HEK293 (cell line): ENCODE results near the gene ASB17.

Experiments used
- CTCF ChIA-PET: fragments of 350-600 bp; formaldehyde crosslinking; extraction: SDS; loops from one replicate; lab custom pipeline; 2021; ENCODE audit warnings: antibody characterized with exemption; lab: Yijun Ruan, JAX
- POLR2A ChIA-PET: fragments of 300-600 bp; formaldehyde crosslinking; extraction: SDS; loops from one replicate; lab custom pipeline; 2020; ENCODE audit warnings: antibody characterized with exemption, inconsistent platforms; lab: Yijun Ruan, JAX
- H3K27ac ChIP-seq: fragments of 200-500 bp; sonication (Bioruptor generic); 2 replicates; pipeline ENCODE4 v1.5.1; 2014; ENCODE audit warnings: low read depth, low read length, control low read depth, inconsistent platforms; ENCODE audit errors: extremely low read depth
- H3K36me3 ChIP-seq, 2 experiments: fragments of 200-500 bp in 1 of 2; sonication (Bioruptor generic) in 1 of 2; 1 replicate in 1 of 2; 2 replicates in 1 of 2; pipeline ENCODE4 v1.5.1; 2014 to 2017; ENCODE audit warnings: inconsistent platforms in 2 of 2, low read length in 2 of 2; ENCODE audit not compliant: control insufficient read depth in 2 of 2, insufficient read depth in 1 of 2
- H3K4me1 ChIP-seq: fragments of 200-500 bp; sonication (Bioruptor generic); 2 replicates; pipeline ENCODE4 v1.5.1; 2014; ENCODE audit warnings: mild to moderate bottlenecking, low read length, inconsistent platforms; ENCODE audit not compliant: control insufficient read depth, insufficient read depth
- H3K4me3 ChIP-seq: 2 replicates; pipeline ENCODE4 v1.5.1; 2011; ENCODE audit warnings: low read depth, mild to moderate bottlenecking, control low read depth, low read length, moderate library complexity
- H3K9me3 ChIP-seq: fragments of 200-500 bp; sonication (Bioruptor generic); 2 replicates; pipeline ENCODE4 v1.5.1; 2014; ENCODE audit warnings: low read depth, low read length, inconsistent platforms; ENCODE audit not compliant: control insufficient read depth, insufficient read depth
- BCL11A ChIP-seq: fragments of 450-650 bp; formaldehyde crosslinking; IDR thresholded peaks from 2 replicates; pipeline ENCODE4 v1.5.1; 2016; ENCODE audit warnings: low read depth, missing biosample characterization, missing genetic modification characterization
- GLI2 ChIP-seq: fragments of 450-650 bp; formaldehyde crosslinking; IDR thresholded peaks from 2 replicates; pipeline ENCODE4; 2017; ENCODE audit warnings: missing biosample characterization, missing genetic modification characterization, low read depth, borderline replicate concordance
- KLF17 ChIP-seq: fragments of 450-650 bp; formaldehyde crosslinking; IDR thresholded peaks from 2 replicates; pipeline ENCODE4 v1.5.1; 2016; ENCODE audit warnings: missing biosample characterization, missing genetic modification characterization
- REST ChIP-seq: fragments of 450-650 bp; formaldehyde crosslinking; IDR thresholded peaks from 2 replicates; pipeline ENCODE4 v1.5.1; 2016; ENCODE audit warnings: missing biosample characterization, missing genetic modification characterization
- TRIM28 ChIP-seq: IDR thresholded peaks from 2 replicates; pipeline ENCODE4 v1.6.1; 2011; ENCODE audit warnings: low read length, control low read depth, borderline replicate concordance
- ZEB2 ChIP-seq: fragments of 450-650 bp; formaldehyde crosslinking; IDR thresholded peaks from 2 replicates; pipeline ENCODE4 v1.5.1; 2016; ENCODE audit warnings: missing biosample characterization, missing genetic modification characterization
- ZNF112 ChIP-seq: fragments of 450-650 bp; formaldehyde crosslinking; IDR thresholded peaks from 2 replicates; pipeline ENCODE4 v1.5.0; 2017; ENCODE audit warnings: missing biosample characterization, missing genetic modification characterization
- ZNF146 ChIP-seq: fragments of 450-650 bp; formaldehyde crosslinking; IDR thresholded peaks from 2 replicates; pipeline ENCODE4 v1.5.1; 2016; ENCODE audit warnings: missing biosample characterization, missing genetic modification characterization
- ZNF148 ChIP-seq: fragments of 450-650 bp; formaldehyde crosslinking; IDR thresholded peaks from 2 replicates; pipeline ENCODE4 v1.5.0; 2017; ENCODE audit warnings: missing biosample characterization, missing genetic modification characterization, borderline replicate concordance
- ZNF184 ChIP-seq: fragments of 450-650 bp; IDR thresholded peaks from 2 replicates; pipeline ENCODE4 v1.5.1; 2018; ENCODE audit warnings: missing biosample characterization, mild to moderate bottlenecking, missing genetic modification characterization
- ZNF26 ChIP-seq: fragments of 450-650 bp; formaldehyde crosslinking; IDR thresholded peaks from 2 replicates; pipeline ENCODE4 v1.5.1; 2016; ENCODE audit warnings: missing biosample characterization, missing genetic modification characterization
- ZNF292 ChIP-seq: fragments of 450-650 bp; formaldehyde crosslinking; IDR thresholded peaks from 2 replicates; pipeline ENCODE4 v1.5.1; 2016; ENCODE audit warnings: low read depth, missing biosample characterization, missing genetic modification characterization, borderline replicate concordance
- ZNF391 ChIP-seq: fragments of 450-650 bp; formaldehyde crosslinking; IDR thresholded peaks from 2 replicates; pipeline ENCODE4 v1.5.1; 2016; ENCODE audit warnings: low read depth, missing biosample characterization, missing genetic modification characterization, borderline replicate concordance
- ZNF404 ChIP-seq: fragments of 450-650 bp; formaldehyde crosslinking; IDR thresholded peaks from 2 replicates; pipeline ENCODE4 v1.5.1; 2017; ENCODE audit warnings: missing biosample characterization, missing genetic modification characterization
- ZNF426 ChIP-seq: fragments of 450-650 bp; formaldehyde crosslinking; IDR thresholded peaks from 2 replicates; pipeline ENCODE4 v1.5.1; 2017; ENCODE audit warnings: missing biosample characterization, missing genetic modification characterization, mild to moderate bottlenecking, inconsistent platforms, moderate library complexity
- ZNF48 ChIP-seq: fragments of 450-650 bp; formaldehyde crosslinking; IDR thresholded peaks from 2 replicates; pipeline ENCODE4 v1.5.1; 2016; ENCODE audit warnings: missing biosample characterization, missing genetic modification characterization
- ZNF529 ChIP-seq: fragments of 450-650 bp; formaldehyde crosslinking; IDR thresholded peaks from 2 replicates; pipeline ENCODE4 v1.5.1; 2017; ENCODE audit warnings: missing genetic modification characterization, missing biosample characterization; ENCODE audit not compliant: insufficient replicate concordance
- ZNF530 ChIP-seq: fragments of 450-650 bp; formaldehyde crosslinking; IDR thresholded peaks from 2 replicates; pipeline ENCODE4 v1.5.1; 2016; ENCODE audit warnings: low read depth, missing biosample characterization, missing genetic modification characterization
- ZNF544 ChIP-seq: fragments of 450-650 bp; formaldehyde crosslinking; IDR thresholded peaks from 2 replicates; pipeline ENCODE4 v1.5.0; 2017; ENCODE audit warnings: missing biosample characterization, missing genetic modification characterization
- ZNF596 ChIP-seq: fragments of 450-650 bp; IDR thresholded peaks from 2 replicates; pipeline ENCODE4 v1.5.0; 2018; ENCODE audit warnings: missing biosample characterization, mild to moderate bottlenecking, missing genetic modification characterization, moderate library complexity
- ZNF600 ChIP-seq: fragments of 450-650 bp; formaldehyde crosslinking; IDR thresholded peaks from 2 replicates; pipeline ENCODE4 v1.5.1; 2016; ENCODE audit warnings: missing biosample characterization, missing genetic modification characterization
- ZNF610 ChIP-seq: fragments of 450-650 bp; formaldehyde crosslinking; IDR thresholded peaks from 2 replicates; pipeline ENCODE4 v1.5.1; 2016; ENCODE audit warnings: missing biosample characterization, missing genetic modification characterization, borderline replicate concordance
- ZNF670 ChIP-seq: fragments of 450-650 bp; formaldehyde crosslinking; IDR thresholded peaks from 2 replicates; pipeline ENCODE4 v1.5.1; 2016; ENCODE audit warnings: missing biosample characterization, missing genetic modification characterization, low read depth
- ZNF701 ChIP-seq: fragments of 450-650 bp; formaldehyde crosslinking; IDR thresholded peaks from 2 replicates; pipeline ENCODE4 v1.5.1; 2016; ENCODE audit warnings: missing biosample characterization, missing genetic modification characterization
- ZNF707 ChIP-seq: fragments of 450-650 bp; formaldehyde crosslinking; IDR thresholded peaks from 2 replicates; pipeline ENCODE4 v1.5.1; 2016; ENCODE audit warnings: missing biosample characterization, missing genetic modification characterization
- ZXDB ChIP-seq: fragments of 450-650 bp; formaldehyde crosslinking; IDR thresholded peaks from 2 replicates; pipeline ENCODE4 v1.5.1; 2016; ENCODE audit warnings: missing biosample characterization, missing genetic modification characterization

ASB17 gene

GRCh38 chr1:75901371-75901770, 30.8 kb downstream of the ASB17 start (continued):
- TF ChIP-seq ZNF391 (tag by site-specific recombination) (no peak), ZNF600 (tag by site-specific recombination) (no peak), ZNF292 (tag by site-specific recombination) (no peak), ZEB2 (no peak), ZNF707 (tag by site-specific recombination) (no peak), ZNF544 (tag by site-specific recombination) (no peak), ZNF426 (tag by site-specific recombination) (no peak)

- no peak for TF ChIP-seq TRIM28
- no peak for TF ChIP-seq ZXDB (tag by site-specific recombination)
- TF ChIP-seq ZNF670, result no peak
- TF ChIP-seq ZNF112 (tag by site-specific recombination), result no peak
- TF ChIP-seq ZNF404 (tag by site-specific recombination), result no peak
- TF ChIP-seq ZNF610 (tag by site-specific recombination), result no peak
- TF ChIP-seq KLF17 (tag by site-specific recombination), result no peak
- no peaks in the 10 kb centered on the region for H3K36me3 ChIP-seq
- no peaks in the 10 kb centered on the region for H3K9me3 ChIP-seq
- no peak overlapping the region for H3K27ac ChIP-seq
- CTCF ChIA-PET, result interaction anchor here (1.0 kb wide), 1 partner anchor 23 kb away, joined by 3 read pairs; no protein-coding TSS in a partner anchor
- no peaks in the 10 kb centered on the region for H3K4me1 ChIP-seq
- H3K4me3 ChIP-seq, result no peak overlapping the region
- POLR2A ChIA-PET, result no interaction called here
Observed at GRCh38 chr1:75884437-75884836, 47.8 kb downstream of the ASB17 start.

- CTCF ChIA-PET, result interaction anchor here (0.7 kb wide), 1 partner anchor 208 kb away, joined by 3 read pairs; no protein-coding TSS in a partner anchor
- Histone ChIP-seq H3K4me1 (no peaks in the 10 kb centered on the region), H3K4me3 (no peak overlapping the region), H3K27ac (no peak overlapping the region), H3K9me3 (no peaks in the 10 kb centered on the region), H3K36me3 (no peaks in the 10 kb centered on the region)
- POLR2A ChIA-PET, result no interaction called here
- TF ChIP-seq ZNF596 (tag by site-specific recombination), result no peak
- TF ChIP-seq ZNF26 (tag by site-specific recombination), result no peak
- no peak for TF ChIP-seq REST (tag by site-specific recombination)
- no peak for TF ChIP-seq GLI2 (tag by site-specific recombination)
- TF ChIP-seq ZNF48, result no peak
- no peak for TF ChIP-seq KLF17 (tag by site-specific recombination)
- no peak for TF ChIP-seq ZNF146 (tag by site-specific recombination)
- no peak for TF ChIP-seq ZNF701 (tag by site-specific recombination)
- TF ChIP-seq ZNF148 (tag by site-specific recombination), result no peak
- no peak for TF ChIP-seq ZNF184 (tag by site-specific recombination)
- no peak for TF ChIP-seq ZNF530 (tag by site-specific recombination)
- TF ChIP-seq BCL11A (tag by site-specific recombination), result no peak
- TF ChIP-seq ZNF529 (tag by site-specific recombination), result no peak
Observed at GRCh38 chr1:75879985-75880384, 52.2 kb downstream of the ASB17 start.
